CD4-positive, alpha-beta T cell treated with Interleukin-1 beta for 1 hour (primary cell): ENCODE data around the gene PTGES2.

Experiments
- DNase-seq, 2 donors: peaks; one replicate each; pipeline ENCODE4 v3.0.0-alpha.2; 2020 to 2022

The PTGES2 gene

GRCh38 chr9:128153060-128153946 lies 25.8 kb upstream of the PTGES2 start:
- DNase-seq = no peak

- DNase-seq = no peak
These were observed 24.9 kb upstream of the PTGES2 start for GRCh38 chr9:128152133-128153059.

GRCh38 chr9:128151309-128152132 lies 24.0 kb upstream of the PTGES2 start:
- no peak for DNase-seq

- DNase-seq = no peak
These were observed 23.2 kb upstream of the PTGES2 start for GRCh38 chr9:128150594-128151308.

GRCh38 chr9:128149951-128150593 lies 22.5 kb upstream of the PTGES2 start:
- no peak for DNase-seq

DNA sequence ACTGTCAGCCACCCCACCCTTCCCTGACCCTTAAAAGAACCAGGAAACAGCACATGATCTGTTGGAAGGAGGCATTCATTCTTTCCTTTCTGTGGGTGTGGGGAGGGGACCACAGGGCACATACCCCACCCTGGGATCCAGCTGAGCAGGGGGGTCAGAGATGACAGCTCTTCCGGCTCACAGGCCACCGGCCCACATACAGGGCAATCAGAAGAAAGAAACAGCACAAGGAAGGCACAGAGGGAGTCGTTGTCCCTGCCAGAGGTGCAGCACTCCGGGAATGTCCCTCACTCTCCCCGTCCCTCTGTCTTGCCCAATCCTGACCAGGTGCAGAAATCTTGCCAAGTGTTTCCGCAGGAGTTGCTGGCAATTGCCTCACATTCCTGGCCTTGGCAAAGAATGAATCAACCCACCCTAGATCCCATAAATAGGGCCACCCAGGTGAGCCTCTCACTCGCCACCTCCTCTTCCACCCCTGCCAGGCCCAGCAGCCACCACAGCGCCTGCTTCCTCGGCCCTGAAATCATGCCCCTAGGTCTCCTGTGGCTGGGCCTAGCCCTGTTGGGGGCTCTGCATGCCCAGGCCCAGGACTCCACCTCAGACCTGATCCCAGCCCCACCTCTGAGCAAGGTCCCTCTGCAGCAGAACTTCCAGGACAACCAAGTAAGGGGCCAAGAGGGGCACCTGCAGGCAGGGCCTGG lies 21.6 kb upstream of the PTGES2 start, which contains the start of gene LCN2:
TSS of gene LCN2 (plus strand) at position 453 of the 701 bp plus-strand sequence. CDS start at position 526, 73 bp downstream.
- DNase-seq = no peak

DNA sequence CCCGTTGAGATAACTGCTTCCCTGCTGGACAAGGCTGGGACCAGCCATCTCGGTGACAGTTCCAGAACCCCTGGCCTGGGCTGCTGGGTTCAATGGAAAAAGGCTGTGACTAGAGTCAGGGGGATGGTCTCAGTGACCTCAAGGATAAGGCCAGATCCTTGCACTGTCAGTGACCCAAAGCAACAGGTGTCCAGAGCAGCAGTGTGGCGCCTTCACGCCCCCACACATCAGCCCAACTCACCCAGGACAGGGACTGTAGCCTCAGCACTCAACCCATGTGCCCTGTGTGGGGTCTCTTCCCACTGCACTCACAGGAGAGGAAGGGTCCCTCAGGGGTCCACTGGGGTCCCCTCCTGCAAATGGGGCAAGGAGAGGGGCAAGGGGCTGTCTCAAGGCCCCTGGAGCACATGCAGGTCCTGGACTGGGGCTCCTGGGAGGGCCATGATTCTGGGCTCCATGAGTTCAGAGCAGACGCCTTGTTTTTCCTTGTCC lies 21.0 kb upstream of the PTGES2 start:
- no peak for DNase-seq

- DNase-seq = no peak
These were observed 19.1 kb upstream of the PTGES2 start for GRCh38 chr9:128146591-128147120.

DNA sequence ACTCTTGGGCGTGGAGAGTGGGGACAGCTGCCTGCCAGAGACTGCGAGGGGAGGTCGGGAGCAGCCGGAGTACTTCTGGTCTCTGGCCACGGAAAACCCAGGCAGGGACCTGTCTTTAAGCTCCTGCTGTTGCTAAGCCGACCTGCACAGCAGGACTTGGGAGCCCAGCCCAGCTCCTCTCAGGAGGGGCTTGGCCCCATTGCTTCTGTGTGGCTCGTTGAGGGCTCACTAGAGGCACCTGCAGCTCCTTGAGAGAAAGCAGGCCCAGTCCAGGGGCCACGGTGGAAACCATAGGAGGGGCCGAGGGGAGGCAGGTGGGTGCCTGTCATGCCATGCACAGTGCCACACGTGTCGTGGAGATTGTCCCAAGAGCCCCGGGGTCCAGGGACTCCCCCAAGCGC lies 18.4 kb upstream of the PTGES2 start:
- DNase-seq = no peak

DNA sequence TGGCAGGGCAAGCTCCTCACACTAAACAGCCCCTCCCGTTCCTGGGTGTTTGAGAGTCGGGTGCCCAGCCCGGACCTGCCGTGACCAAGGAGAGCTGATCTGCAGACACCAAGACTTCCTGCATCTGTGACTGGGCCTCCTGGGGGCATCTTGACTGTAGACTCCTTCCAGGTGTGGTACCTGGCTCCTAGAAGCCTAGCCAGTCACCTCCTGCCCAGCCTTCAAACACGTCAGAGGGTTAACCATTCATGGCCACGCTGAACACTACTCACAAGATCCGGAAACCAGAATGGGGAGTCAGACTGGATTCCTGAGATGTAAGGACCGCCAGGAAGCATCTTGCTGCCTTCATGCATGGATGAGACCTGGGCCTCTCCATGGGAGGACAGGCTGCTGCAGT lies 18.0 kb upstream of the PTGES2 start:
- DNase-seq = no peak

DNA sequence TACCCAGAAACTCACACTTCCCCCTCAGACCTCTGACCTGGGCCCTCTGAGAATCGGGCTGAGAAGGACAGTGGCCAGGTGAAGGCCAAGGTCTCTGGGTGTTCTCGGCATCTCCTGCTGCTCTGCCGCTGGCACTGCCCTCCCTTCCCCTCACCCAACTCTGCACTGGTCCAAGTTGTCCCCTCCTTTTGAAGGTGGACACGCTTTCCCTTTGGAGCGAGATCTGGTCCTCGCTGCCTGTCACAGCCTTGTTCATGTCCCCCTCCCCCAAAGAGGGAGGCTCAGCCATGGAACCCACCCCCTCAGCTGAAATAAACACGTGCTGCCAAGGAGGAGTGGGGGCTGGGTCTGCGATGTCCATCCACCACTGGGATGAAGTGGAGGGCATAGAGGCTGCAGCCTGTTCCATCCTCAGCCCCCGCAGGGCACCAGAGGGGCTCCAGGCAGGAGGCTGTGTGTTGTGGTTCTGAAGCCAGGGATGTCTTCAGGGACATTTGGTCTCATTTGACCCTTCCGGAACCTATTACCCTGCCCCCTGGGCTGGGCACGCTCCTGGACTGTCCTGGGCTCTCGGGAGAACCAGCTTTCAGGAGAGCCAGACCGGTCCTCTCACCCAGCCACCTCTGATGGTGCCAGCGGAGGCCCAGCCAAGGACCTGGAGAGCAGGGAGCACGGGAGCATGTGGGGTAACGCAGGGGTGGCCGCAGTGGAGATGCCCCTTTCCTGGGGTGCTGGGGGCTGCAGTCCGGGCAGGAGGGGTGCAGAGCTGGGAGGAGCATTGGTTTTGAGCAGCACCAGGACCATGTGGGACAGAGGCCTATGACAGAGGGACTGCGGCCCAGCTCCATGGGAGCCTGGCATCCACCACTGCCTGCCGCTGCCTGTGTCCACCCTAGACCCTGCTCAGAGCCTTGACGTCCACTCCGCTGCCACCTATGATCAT lies 17.0 kb upstream of the PTGES2 start:
- no peak for DNase-seq

- DNase-seq = no peak
These were observed 16.2 kb upstream of the PTGES2 start for GRCh38 chr9:128143525-128144238.

- no peak for DNase-seq
These were observed 15.1 kb upstream of the PTGES2 start for GRCh38 chr9:128142596-128142995.

DNA sequence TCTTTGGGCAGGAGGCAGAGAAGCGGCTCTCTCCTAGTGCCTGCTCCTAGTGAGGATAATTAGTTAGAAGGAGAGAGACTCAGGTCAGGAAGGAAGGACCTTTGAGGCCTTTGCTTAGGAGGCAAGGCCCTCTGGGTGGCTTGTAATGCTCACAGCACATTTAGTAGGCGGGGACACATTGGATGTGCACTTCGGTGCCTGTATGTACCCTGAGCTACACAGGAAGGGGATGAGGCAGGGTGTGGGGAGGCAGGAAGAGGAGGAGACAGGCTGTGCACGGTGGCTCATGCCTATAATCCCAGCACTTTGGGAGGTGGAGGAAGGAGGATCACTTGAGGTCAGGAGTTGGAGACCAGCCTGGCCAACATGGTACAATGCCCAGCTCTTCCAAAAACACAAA lies 14.5 kb upstream of the PTGES2 start:
- no peak for DNase-seq

DNA sequence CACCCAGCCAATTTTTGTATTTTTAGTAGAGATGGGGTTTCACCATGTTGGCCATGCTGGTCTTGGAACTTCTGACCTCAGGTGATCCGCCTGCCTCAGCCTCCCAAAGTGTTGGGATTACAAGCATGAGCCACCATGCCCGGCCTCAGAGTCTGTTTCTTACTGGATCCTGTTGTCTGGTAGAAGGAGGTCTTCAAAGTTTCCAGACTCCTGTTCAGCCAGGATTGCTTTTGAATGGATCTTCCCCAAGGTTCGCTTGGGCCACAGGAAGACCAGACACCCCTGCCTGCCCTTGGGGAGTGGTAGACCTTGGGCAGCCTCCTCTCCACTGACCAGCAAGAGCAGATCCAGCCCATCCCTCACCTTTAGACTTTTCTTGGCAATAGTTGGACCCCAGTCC lies 14.1 kb upstream of the PTGES2 start:
- DNase-seq = no peak

- DNase-seq = no peak
These were observed 12.1 kb upstream of the PTGES2 start for GRCh38 chr9:128139621-128140020.

GRCh38 chr9:128138001-128138400 lies 10.5 kb upstream of the PTGES2 start:
- DNase-seq = no peak
